ENCODE measurements around the gene RAB10. TPM values are rescaled to one million over a fixed set of nuclear protein-coding genes. Genes with fewer than 3 reads are reported as not detected.

The RAB10 gene
- total and polyA plus RNA-seq, 2 of the 13 experiments (the other 11 are each of a cell fraction or from before 2014, with no cell fraction given) = 48.2 to 120 TPM

- TF ChIP-seq CSRNP2 (CRISPR knock-in tag; conservative IDR thresholded peaks at IDR 0.05; ENCODE audit: low read depth) (no peak), THAP11 (CRISPR knock-in tag; IDR thresholded peaks at IDR 0.05) (peak; percentile 46), ZNF75D (CRISPR knock-in tag; IDR thresholded peaks at IDR 0.05; ENCODE audit: borderline replicate concordance) (no peak), SALL1 (CRISPR knock-in tag; IDR thresholded peaks at IDR 0.05) (peak; percentile 65), MTA1 (CRISPR knock-in tag; IDR thresholded peaks at IDR 0.05; ENCODE audit: borderline replicate concordance) (no peak), PHF5A (CRISPR knock-in tag; IDR thresholded peaks at IDR 0.05; ENCODE audit: low read depth, unreplicated experiment) (peak; percentile 31), ZBTB21 (CRISPR knock-in tag; IDR thresholded peaks at IDR 0.05) (no peak), RFXANK (CRISPR knock-in tag; IDR thresholded peaks at IDR 0.05) (no peak), ZNF530 (CRISPR knock-in tag; IDR thresholded peaks at IDR 0.05; ENCODE audit: low read depth) (no peak), GFI1 (CRISPR knock-in tag; IDR thresholded peaks at IDR 0.05; ENCODE audit: borderline replicate concordance) (no peak), IKZF1 (IDR thresholded peaks at IDR 0.05) (no peak), ZNF768 (CRISPR knock-in tag; IDR thresholded peaks at IDR 0.05) (no peak), NFIC (IDR thresholded peaks at IDR 0.05; ENCODE audit: low read length) (no peak), ZBTB39 (CRISPR knock-in tag; IDR thresholded peaks at IDR 0.05) (no peak), FOXP4 (CRISPR knock-in tag; IDR thresholded peaks at IDR 0.05) (peak; percentile 69; the same call in 1 of the 2 replicates), FOXA1 (IDR thresholded peaks at IDR 0.05) (no peak), FOXA1 (CRISPR knock-in tag; IDR thresholded peaks at IDR 0.05) (0 out of 2 replicates have a peak, but pooled peaks have one; percentile 25), HOXA5 (CRISPR knock-in tag; IDR thresholded peaks at IDR 0.05) (peak; percentile 41; the same call in 1 of the 2 replicates), SP4 (CRISPR knock-in tag; IDR thresholded peaks at IDR 0.05) (no peak), ZFY (CRISPR knock-in tag; IDR thresholded peaks at IDR 0.05) (no peak), KLF12 (CRISPR knock-in tag; IDR thresholded peaks at IDR 0.05; ENCODE audit: borderline replicate concordance) (no peak)
Observed at GRCh38 chr2:26058390-26058789, 24.5 kb downstream of the RAB10 start (continued).

Measured in HepG2 (cell line).